Calu3 (cell line): ENCODE results near the gene SMARCD3. TPM values are rescaled to one million over a fixed set of nuclear protein-coding genes. Genes with fewer than 3 reads are reported as not detected.
A peak's percentile ranks its signal among the peaks of the same experiment; 100 is the strongest.

ENCODE experiments used
- BruUV-seq: library from RNA; stranded (reverse); fragments of 400-500 nt; replicated peaks from 2 replicates; lab custom pipeline; 2021; lab: Mats Ljungman, UMichigan
- CTCF ChIA-PET: fragments of 300-600 bp; sonication (Branson Sonifier 250); formaldehyde crosslinking; loops from one replicate; lab custom pipeline; 2022; ENCODE audit warnings: antibody characterized with exemption; lab: Charles Lee
- DNase-seq: peaks from one replicate; pipeline ENCODE4 v3.0.0; 2022
- H3K27ac Mint-ChIP-seq: one replicate; pipeline ENCODE4 v1.8.0; 2022; ENCODE audit warnings: mixed read lengths; ENCODE audit not compliant: unreplicated experiment
- H3K27me3 Mint-ChIP-seq: one replicate; pipeline ENCODE4 v1.8.0; 2022; ENCODE audit warnings: mixed read lengths; ENCODE audit not compliant: unreplicated experiment
- H3K36me3 Mint-ChIP-seq: one replicate; pipeline ENCODE4 v1.8.0; 2022; ENCODE audit warnings: mild to moderate bottlenecking, moderate library complexity, mixed read lengths; ENCODE audit not compliant: insufficient read depth, unreplicated experiment
- H3K4me1 Mint-ChIP-seq: one replicate; pipeline ENCODE4 v1.8.0; 2022; ENCODE audit warnings: mild to moderate bottlenecking, low read depth, mixed read lengths; ENCODE audit not compliant: unreplicated experiment
- H3K4me3 Mint-ChIP-seq: one replicate; pipeline ENCODE4 v1.8.0; 2022; ENCODE audit warnings: mild to moderate bottlenecking, low read depth, moderate library complexity, mixed read lengths; ENCODE audit not compliant: unreplicated experiment
- H3K9me3 Mint-ChIP-seq: one replicate; pipeline ENCODE4 v1.8.0; 2022; ENCODE audit warnings: low read depth, mixed read lengths; ENCODE audit not compliant: unreplicated experiment
- intact Hi-C: fragments of 100-400 bp; cut with micrococcal nuclease; formaldehyde crosslinking; loops from one replicate; pipeline ENCODE4 v1.10.0; 2022; ENCODE audit not compliant: unreplicated experiment
- total RNA-seq: library from RNA; stranded (reverse); gene quantifications from 2 replicates; pipeline ENCODE4 v1.2.3, GENCODE V29; 2022
- TF ChIP-seq, protein P1 (sequence below): fragments of 200-600 bp; IDR thresholded peaks from one replicate; pipeline ENCODE4 v1.8.0; 2022; ENCODE audit warnings: antibody characterized with exemption; ENCODE audit not compliant: unreplicated experiment

The SMARCD3 gene
- total RNA-seq, 1 experiment from 2014 or later, result 2.3 TPM

DNA sequence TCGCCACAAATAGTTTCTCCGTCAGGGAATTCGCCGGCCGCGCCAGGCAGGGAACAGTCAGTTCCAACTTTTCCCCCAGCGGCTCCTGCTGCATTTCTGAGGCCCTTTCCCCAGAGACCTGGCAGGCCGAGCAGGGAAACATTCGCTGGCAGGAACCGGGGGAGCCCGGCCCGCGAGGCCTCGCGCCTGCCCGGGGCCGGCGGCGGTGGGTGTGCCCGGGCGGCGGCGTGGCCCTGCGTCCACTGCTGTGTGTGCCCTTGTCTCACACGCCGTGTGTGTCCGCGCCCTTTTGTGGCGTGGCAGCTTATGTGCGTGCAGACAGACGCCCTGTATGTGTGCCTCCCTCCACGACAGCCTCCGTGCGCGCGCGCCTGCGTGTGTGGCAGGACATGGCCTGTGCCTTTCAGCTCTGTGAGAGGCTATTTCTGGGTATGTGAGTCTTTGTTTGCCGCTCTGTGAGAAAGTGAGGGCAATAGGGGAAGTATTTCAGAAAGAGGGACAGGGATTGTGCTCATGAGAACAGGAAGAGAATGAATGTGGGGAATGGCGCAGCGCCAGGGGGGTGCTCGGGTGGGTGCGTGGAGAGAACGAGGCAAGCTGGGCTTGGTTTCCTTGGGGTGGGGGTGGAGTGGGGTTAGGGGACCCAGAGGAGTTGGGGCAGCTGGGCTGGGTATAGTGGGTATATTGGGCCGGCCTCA is 689 bp upstream of the SMARCD3 start:
- TF ChIP-seq, protein P1, sequence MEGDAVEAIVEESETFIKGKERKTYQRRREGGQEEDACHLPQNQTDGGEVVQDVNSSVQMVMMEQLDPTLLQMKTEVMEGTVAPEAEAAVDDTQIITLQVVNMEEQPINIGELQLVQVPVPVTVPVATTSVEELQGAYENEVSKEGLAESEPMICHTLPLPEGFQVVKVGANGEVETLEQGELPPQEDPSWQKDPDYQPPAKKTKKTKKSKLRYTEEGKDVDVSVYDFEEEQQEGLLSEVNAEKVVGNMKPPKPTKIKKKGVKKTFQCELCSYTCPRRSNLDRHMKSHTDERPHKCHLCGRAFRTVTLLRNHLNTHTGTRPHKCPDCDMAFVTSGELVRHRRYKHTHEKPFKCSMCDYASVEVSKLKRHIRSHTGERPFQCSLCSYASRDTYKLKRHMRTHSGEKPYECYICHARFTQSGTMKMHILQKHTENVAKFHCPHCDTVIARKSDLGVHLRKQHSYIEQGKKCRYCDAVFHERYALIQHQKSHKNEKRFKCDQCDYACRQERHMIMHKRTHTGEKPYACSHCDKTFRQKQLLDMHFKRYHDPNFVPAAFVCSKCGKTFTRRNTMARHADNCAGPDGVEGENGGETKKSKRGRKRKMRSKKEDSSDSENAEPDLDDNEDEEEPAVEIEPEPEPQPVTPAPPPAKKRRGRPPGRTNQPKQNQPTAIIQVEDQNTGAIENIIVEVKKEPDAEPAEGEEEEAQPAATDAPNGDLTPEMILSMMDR, result no peak
- H3K36me3 Mint-ChIP-seq, result peaks cover 22% of the 10 kb centered on the region
- intact Hi-C loops, result loop anchor here (5.0 kb wide), 1 partner anchor 53 kb away; no protein-coding TSS in a partner anchor
- H3K4me3 Mint-ChIP-seq, result peak overlapping the region; percentile 69
- H3K9me3 Mint-ChIP-seq, result no peaks in the 10 kb centered on the region
- CTCF ChIA-PET, result interaction anchor here (0.6 to 0.8 kb wide), 3 partner anchors 31 to 188 kb away, joined by 3 to 9 read pairs (median 8); no protein-coding TSS in a partner anchor
- no peak overlapping the region for H3K27ac Mint-ChIP-seq
- peaks cover 28% of the 10 kb centered on the region for H3K4me1 Mint-ChIP-seq
- peaks cover 95% of the 10 kb centered on the region for H3K27me3 Mint-ChIP-seq
- peak; percentile 42 for DNase-seq
- no TSS peak for BruUV-seq

DNA sequence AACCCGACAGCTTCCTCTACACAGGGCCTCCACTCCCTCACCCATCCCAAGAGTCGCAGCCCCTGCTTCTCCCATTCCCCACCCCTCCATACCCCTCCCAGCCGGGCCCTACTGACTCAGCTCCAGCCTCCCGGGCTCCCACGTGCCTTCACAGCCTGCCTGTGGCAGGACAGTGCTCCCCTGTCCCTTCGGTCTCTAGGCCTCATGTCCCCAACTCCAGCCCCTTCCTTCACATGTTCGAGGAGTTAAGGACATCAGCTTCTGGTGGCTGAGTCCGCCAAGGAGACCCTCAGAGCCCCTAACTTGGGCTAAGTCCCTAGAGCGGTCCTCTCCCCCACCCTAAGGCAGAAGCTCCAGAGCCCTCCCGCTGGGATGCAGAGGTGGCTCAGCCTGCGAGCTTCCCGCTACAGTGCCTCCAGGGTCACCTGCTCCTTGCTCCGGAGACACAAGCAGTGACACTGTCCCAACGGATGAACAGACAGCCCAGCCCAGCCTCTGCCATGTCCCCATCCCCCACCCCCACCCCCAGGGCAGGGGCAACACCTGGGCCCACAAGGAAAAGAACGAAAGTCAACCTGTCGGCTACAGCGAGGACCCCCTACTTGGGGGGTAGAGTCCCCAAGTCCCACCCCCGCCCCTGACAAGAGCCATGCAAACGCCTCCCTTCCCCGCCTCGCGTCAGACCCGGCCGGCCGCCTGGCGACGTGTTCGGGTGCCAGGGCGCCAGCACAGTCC is 716 bp downstream of the SMARCD3 start:
- Mint-ChIP-seq H3K27ac (no peak overlapping the region), H3K27me3 (peaks cover 94% of the 10 kb centered on the region), H3K4me1 (peaks cover 28% of the 10 kb centered on the region), H3K36me3 (peaks cover 22% of the 10 kb centered on the region), H3K4me3 (peak overlapping the region; percentile 69), H3K9me3 (no peaks in the 10 kb centered on the region)
- BruUV-seq, result no TSS peak
- intact Hi-C loops, result loop anchor here (5.0 kb wide), 1 partner anchor 55 kb away; no protein-coding TSS in a partner anchor
- DNase-seq, result no peak
- TF ChIP-seq, protein P1, result no peak
- CTCF ChIA-PET, result no interaction called here

DNA sequence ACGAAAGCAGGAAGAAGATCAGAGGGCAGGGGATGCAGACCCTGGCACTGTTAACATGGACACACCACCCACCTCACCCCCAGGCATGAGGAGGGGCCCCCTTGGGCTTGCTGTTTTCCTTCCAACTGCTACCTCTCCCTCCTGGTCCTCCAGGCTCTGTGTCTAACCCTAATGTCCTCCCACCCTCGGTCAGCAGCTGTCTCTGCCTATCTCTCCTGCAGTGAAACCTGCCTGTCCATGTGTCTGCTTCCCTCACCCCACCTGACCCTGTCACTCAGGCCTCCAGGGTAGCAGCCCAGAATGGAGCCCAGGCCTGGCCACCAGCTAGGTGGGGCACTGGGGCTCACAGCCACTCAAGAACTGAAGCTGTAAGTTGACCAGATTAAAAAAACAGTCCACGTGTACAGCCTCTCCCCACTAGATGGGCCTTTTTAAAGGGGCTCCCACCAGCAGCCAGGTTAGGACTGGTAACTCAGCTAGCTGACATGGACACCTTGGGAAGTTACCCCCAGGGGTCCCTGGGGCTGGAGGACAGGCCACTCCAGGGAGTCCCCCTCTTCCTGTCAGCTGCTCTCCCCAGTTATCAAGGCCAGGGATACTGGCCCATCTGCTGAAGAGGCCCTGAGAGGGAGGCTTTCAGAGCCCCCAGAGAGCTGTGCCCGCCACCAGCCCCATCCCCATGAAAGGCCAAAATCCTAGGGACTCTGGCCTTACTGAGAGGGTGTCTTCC is 1.5 kb downstream of the SMARCD3 start:
- TF ChIP-seq, protein P1, result no peak
- DNase-seq, result no peak
- Mint-ChIP-seq H3K4me3 (no peak overlapping the region), H3K9me3 (no peaks in the 10 kb centered on the region), H3K4me1 (peaks cover 28% of the 10 kb centered on the region), H3K27me3 (peaks cover 86% of the 10 kb centered on the region), H3K36me3 (peaks cover 22% of the 10 kb centered on the region), H3K27ac (no peak overlapping the region)
- no TSS peak for BruUV-seq
- CTCF ChIA-PET, result no interaction called here
- intact Hi-C loops, result loop anchor here (5.0 kb wide), 1 partner anchor 55 kb away; no protein-coding TSS in a partner anchor
